Neural cell (in vitro differentiated cells): Measurements from ENCODE around the gene PTPRN2. TPM values are rescaled to one million over a fixed set of nuclear protein-coding genes. Genes with fewer than 3 reads are reported as not detected.

Source experiments
- H2AFZ ChIP-seq: fragments of 200-600, 300-800 bp; sonication (generic), shearing (Covaris generic); 2 replicates; pipeline ENCODE4 v1.6.0; 2014; ENCODE audit warnings: low read depth, mild to moderate bottlenecking, antibody characterized with exemption, low read length, moderate library complexity
- H3F3A ChIP-seq: fragments of 200-600 bp; shearing (Covaris generic); 2 replicates; pipeline ENCODE4 v1.6.1; 2016; ENCODE audit warnings: mild to moderate bottlenecking, moderate library complexity, mixed read lengths, antibody characterized with exemption, low read length; ENCODE audit not compliant: insufficient read depth, poor library complexity, severe bottlenecking
- H3K27ac ChIP-seq: fragments of 200-600, 300-800 bp; sonication (generic), shearing (Covaris generic); 2 replicates; pipeline ENCODE4 v1.5.1; 2014; ENCODE audit warnings: mild to moderate bottlenecking, low read length, moderate library complexity
- H3K27me3 ChIP-seq: fragments of 300-800, 200-600 bp; sonication (generic), shearing (Covaris generic); 2 replicates; pipeline ENCODE4 v1.6.0; 2014; ENCODE audit warnings: mild to moderate bottlenecking, low read depth, low read length, moderate library complexity; ENCODE audit not compliant: insufficient read depth
- H3K36me3 ChIP-seq: fragments of 300-800, 200-600 bp; sonication (generic), shearing (Covaris generic); 2 replicates; pipeline ENCODE4 v1.5.1; 2014; ENCODE audit warnings: mild to moderate bottlenecking, antibody characterized with exemption, low read length, moderate library complexity; ENCODE audit not compliant: insufficient read depth
- H3K4me2 ChIP-seq: fragments of 300-800, 200-600 bp; sonication (generic), shearing (Covaris generic); 2 replicates; pipeline ENCODE4 v1.6.0; 2014; ENCODE audit warnings: mild to moderate bottlenecking, low read length
- H3K4me3 ChIP-seq: fragments of 300-800, 200-600 bp; sonication (generic), shearing (Covaris generic); 2 replicates; pipeline ENCODE4 v1.5.1; 2014; ENCODE audit warnings: mild to moderate bottlenecking, low read length, moderate library complexity
- H3K79me2 ChIP-seq: fragments of 200-600 bp; shearing (Covaris generic); replicated peaks from 2 replicates; pipeline ENCODE4 v1.6.0; 2014; ENCODE audit warnings: mild to moderate bottlenecking, low read length, moderate library complexity; ENCODE audit not compliant: insufficient read depth
- H3K9ac ChIP-seq: fragments of 300-800, 200-600 bp; sonication (generic), shearing (Covaris generic); 2 replicates; pipeline ENCODE4 v1.6.1; 2016; ENCODE audit warnings: mild to moderate bottlenecking, low read length, mixed read lengths
- H3K9me2 ChIP-seq: fragments of 200-600 bp; shearing (Covaris generic); 2 replicates; pipeline ENCODE4 v1.6.1; 2016; ENCODE audit warnings: mild to moderate bottlenecking, low read length, mixed read lengths; ENCODE audit not compliant: insufficient read depth
- H3K9me3 ChIP-seq: fragments of 200-600, 300-800 bp; sonication (generic), shearing (Covaris generic); 2 replicates; pipeline ENCODE4 v1.6.1; 2016; ENCODE audit warnings: mild to moderate bottlenecking, mixed run types, low read length, moderate library complexity, mixed read lengths
- H4K20me1 ChIP-seq: fragments of 200-600 bp; shearing (Covaris generic); 2 replicates; pipeline ENCODE4 v1.6.1; 2016; ENCODE audit warnings: mild to moderate bottlenecking, mixed run types; ENCODE audit not compliant: insufficient read depth
- EP300 ChIP-seq: fragments of 450-650 bp; conservative IDR thresholded peaks from 2 replicates; pipeline ENCODE4 v1.6.1; 2014; ENCODE audit warnings: antibody characterized with exemption, mild to moderate bottlenecking, moderate library complexity; ENCODE audit not compliant: poor library complexity, severe bottlenecking
- EZH2 ChIP-seq: fragments of 200-600, 300-800 bp; shearing (Covaris generic), sonication (generic); IDR thresholded peaks from 2 replicates; pipeline ENCODE4 v1.6.1; 2014; ENCODE audit warnings: antibody characterized with exemption, low read length, borderline replicate concordance, mild to moderate bottlenecking; ENCODE audit not compliant: insufficient read depth, poor library complexity, severe bottlenecking
- MXI1 ChIP-seq: fragments of 450-650 bp; conservative IDR thresholded peaks from 2 replicates; pipeline ENCODE4 v1.6.1; 2014; ENCODE audit warnings: antibody characterized with exemption, mild to moderate bottlenecking; ENCODE audit not compliant: poor library complexity, severe bottlenecking
- POLR2AphosphoS5 ChIP-seq: IDR thresholded peaks from 2 replicates; pipeline ENCODE4 v1.6.1; 2012
- RAD21 ChIP-seq: fragments of 450-650 bp; conservative IDR thresholded peaks from 2 replicates; pipeline ENCODE4 v1.6.1; 2014; ENCODE audit warnings: antibody characterized with exemption, mild to moderate bottlenecking, moderate library complexity
- SMC3 ChIP-seq: fragments of 450-650 bp; conservative IDR thresholded peaks from 2 replicates; pipeline ENCODE4 v1.6.1; 2014; ENCODE audit warnings: antibody characterized with exemption, mild to moderate bottlenecking, moderate library complexity; ENCODE audit not compliant: poor library complexity
- TAF1 ChIP-seq: IDR thresholded peaks from 2 replicates; pipeline ENCODE4 v1.6.1; 2012; ENCODE audit warnings: low read depth
- polyA plus RNA-seq: library from polyadenylated mRNA; depleted of rRNA; stranded (reverse); fragments of >200 nt; gene quantifications from 2 replicates; pipeline ENCODE4 v1.2.3, GENCODE V29; 2014
- TF ChIP-seq, protein P1 (sequence below): fragments of 450-650 bp; IDR thresholded peaks from 2 replicates; pipeline ENCODE4 v1.5.1; 2014; ENCODE audit warnings: antibody characterized with exemption, mild to moderate bottlenecking, moderate library complexity; ENCODE audit not compliant: poor library complexity, severe bottlenecking
- TF ChIP-seq, protein P2 (sequence below): IDR thresholded peaks from 2 replicates; pipeline ENCODE4 v1.6.1; 2012; ENCODE audit warnings: borderline replicate concordance

PTPRN2 gene
- polyA plus RNA-seq, 1 donor from 2014 or later = 31.0 TPM

DNA sequence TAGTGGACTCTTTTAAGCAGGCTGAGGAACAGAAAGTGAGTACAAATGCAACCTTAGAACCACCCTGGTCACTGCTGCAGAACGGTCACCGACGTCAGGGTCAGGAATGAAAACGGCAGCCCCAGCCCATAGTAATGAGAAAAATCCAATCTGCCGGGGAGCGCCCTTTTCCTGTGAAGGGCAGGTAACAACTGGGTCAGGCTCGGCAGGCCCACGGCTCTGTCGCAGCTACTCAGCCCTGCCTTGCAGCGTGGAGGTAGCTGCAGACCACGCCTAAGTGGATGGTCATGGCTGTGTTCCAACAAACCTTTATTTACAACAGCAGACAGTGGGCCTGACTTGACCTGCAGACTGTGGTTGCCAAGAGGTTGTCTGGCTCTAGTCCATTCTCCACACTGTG is 687.6 kb downstream of the PTPRN2 start:
- Histone ChIP-seq H3K9me3 (no peaks in the 10 kb centered on the region), H3K79me2 (no peaks in the 10 kb centered on the region), H4K20me1 (no peaks in the 10 kb centered on the region), H3F3A (no peaks in the 10 kb centered on the region), H3K27ac (no peak overlapping the region), H3K4me2 (no peak overlapping the region), H3K27me3 (no peaks in the 10 kb centered on the region), H2AFZ (no peak overlapping the region), H3K9ac (no peak overlapping the region), H3K9me2 (no peaks in the 10 kb centered on the region), H3K4me3 (no peak overlapping the region), H3K36me3 (no peaks in the 10 kb centered on the region)
- TF ChIP-seq, protein P1, sequence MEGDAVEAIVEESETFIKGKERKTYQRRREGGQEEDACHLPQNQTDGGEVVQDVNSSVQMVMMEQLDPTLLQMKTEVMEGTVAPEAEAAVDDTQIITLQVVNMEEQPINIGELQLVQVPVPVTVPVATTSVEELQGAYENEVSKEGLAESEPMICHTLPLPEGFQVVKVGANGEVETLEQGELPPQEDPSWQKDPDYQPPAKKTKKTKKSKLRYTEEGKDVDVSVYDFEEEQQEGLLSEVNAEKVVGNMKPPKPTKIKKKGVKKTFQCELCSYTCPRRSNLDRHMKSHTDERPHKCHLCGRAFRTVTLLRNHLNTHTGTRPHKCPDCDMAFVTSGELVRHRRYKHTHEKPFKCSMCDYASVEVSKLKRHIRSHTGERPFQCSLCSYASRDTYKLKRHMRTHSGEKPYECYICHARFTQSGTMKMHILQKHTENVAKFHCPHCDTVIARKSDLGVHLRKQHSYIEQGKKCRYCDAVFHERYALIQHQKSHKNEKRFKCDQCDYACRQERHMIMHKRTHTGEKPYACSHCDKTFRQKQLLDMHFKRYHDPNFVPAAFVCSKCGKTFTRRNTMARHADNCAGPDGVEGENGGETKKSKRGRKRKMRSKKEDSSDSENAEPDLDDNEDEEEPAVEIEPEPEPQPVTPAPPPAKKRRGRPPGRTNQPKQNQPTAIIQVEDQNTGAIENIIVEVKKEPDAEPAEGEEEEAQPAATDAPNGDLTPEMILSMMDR = no peak
- TF ChIP-seq, protein P2, sequence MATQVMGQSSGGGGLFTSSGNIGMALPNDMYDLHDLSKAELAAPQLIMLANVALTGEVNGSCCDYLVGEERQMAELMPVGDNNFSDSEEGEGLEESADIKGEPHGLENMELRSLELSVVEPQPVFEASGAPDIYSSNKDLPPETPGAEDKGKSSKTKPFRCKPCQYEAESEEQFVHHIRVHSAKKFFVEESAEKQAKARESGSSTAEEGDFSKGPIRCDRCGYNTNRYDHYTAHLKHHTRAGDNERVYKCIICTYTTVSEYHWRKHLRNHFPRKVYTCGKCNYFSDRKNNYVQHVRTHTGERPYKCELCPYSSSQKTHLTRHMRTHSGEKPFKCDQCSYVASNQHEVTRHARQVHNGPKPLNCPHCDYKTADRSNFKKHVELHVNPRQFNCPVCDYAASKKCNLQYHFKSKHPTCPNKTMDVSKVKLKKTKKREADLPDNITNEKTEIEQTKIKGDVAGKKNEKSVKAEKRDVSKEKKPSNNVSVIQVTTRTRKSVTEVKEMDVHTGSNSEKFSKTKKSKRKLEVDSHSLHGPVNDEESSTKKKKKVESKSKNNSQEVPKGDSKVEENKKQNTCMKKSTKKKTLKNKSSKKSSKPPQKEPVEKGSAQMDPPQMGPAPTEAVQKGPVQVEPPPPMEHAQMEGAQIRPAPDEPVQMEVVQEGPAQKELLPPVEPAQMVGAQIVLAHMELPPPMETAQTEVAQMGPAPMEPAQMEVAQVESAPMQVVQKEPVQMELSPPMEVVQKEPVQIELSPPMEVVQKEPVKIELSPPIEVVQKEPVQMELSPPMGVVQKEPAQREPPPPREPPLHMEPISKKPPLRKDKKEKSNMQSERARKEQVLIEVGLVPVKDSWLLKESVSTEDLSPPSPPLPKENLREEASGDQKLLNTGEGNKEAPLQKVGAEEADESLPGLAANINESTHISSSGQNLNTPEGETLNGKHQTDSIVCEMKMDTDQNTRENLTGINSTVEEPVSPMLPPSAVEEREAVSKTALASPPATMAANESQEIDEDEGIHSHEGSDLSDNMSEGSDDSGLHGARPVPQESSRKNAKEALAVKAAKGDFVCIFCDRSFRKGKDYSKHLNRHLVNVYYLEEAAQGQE = no peak
- TF ChIP-seq EP300 (no peak), MXI1 (no peak), SMC3 (no peak), EZH2 (no peak), TAF1 (no peak), POLR2AphosphoS5 (no peak)

DNA sequence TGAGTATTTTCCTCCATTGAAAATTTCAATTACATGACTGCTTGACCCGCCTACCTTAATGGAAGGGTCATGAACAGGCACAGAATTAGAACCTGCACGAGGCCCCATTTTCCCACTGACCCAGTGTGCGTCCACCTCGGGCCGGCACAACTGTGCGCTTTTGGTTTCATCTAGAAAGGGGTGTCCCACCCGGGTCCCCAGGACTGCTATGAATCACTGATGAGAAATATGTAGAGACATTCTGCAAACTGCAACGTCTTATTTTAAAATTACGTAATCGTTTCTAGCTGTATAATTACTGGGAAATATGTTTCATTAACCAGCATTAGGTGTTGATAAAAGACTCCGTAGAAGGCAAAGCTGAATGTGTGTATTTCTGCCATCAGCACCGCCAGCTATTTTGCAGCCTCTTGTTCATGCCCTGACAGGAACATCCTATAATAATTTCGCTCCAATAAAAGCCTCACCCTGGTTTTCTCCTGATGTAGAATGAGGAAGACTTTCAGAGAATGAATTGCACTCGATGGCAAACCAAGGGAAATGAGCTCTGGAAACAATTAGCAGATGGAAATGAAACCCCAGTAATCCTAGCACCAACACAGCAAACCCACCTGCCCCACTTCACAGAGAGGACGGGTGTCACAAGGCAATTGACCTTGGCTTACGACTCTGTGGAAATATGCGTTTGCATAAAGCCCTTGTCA is 688.7 kb downstream of the PTPRN2 start:
- Histone ChIP-seq H3K4me2 (no peak overlapping the region), H3K79me2 (no peaks in the 10 kb centered on the region), H3K27me3 (no peaks in the 10 kb centered on the region), H3K9me2 (no peaks in the 10 kb centered on the region), H4K20me1 (no peaks in the 10 kb centered on the region), H3K36me3 (no peaks in the 10 kb centered on the region), H3F3A (no peaks in the 10 kb centered on the region), H3K9me3 (no peaks in the 10 kb centered on the region), H3K9ac (no peak overlapping the region), H3K27ac (peak overlapping the region; percentile 52), H2AFZ (no peak overlapping the region), H3K4me3 (peak overlapping the region; percentile 5)
- TF ChIP-seq POLR2AphosphoS5 = no peak
- TF ChIP-seq, protein P1 = no peak
- no peak for TF ChIP-seq TAF1
- TF ChIP-seq EZH2 = no peak
- TF ChIP-seq RAD21 = no peak
- TF ChIP-seq SMC3 = peak; percentile 12
